Skeletal muscle satellite cell (primary cell): Measurements from ENCODE around the gene KLF5.
A peak's percentile ranks its signal among the peaks of the same experiment; 100 is the strongest.

Source experiments
- H3K27me3 ChIP-seq: 2 replicates; pipeline ENCODE4 v1.7.0; 2013; ENCODE audit warnings: low read length; ENCODE audit not compliant: control insufficient read depth, insufficient read depth
- H3K36me3 ChIP-seq: 2 replicates; pipeline ENCODE4 v1.7.0; 2013; ENCODE audit warnings: mild to moderate bottlenecking, control low read depth, low read length; ENCODE audit not compliant: insufficient read depth
- H3K4me1 ChIP-seq: 2 replicates; pipeline ENCODE4 v1.7.0; 2013; ENCODE audit warnings: low read length; ENCODE audit not compliant: control insufficient read depth, insufficient read depth
- H3K4me2 ChIP-seq: 2 replicates; pipeline ENCODE4 v1.7.0; 2013; ENCODE audit warnings: mild to moderate bottlenecking, low read length
- H3K4me3 ChIP-seq: 2 replicates; pipeline ENCODE4 v1.7.0; 2013; ENCODE audit warnings: low read length
- H3K9ac ChIP-seq: 2 replicates; pipeline ENCODE4 v1.7.0; 2013; ENCODE audit warnings: mild to moderate bottlenecking, low read depth, low read length, moderate library complexity
- H3K9me3 ChIP-seq: replicated peaks from 2 replicates; pipeline ENCODE4 v1.7.0; 2013; ENCODE audit warnings: mild to moderate bottlenecking, control low read depth, low read length

The KLF5 gene

DNA sequence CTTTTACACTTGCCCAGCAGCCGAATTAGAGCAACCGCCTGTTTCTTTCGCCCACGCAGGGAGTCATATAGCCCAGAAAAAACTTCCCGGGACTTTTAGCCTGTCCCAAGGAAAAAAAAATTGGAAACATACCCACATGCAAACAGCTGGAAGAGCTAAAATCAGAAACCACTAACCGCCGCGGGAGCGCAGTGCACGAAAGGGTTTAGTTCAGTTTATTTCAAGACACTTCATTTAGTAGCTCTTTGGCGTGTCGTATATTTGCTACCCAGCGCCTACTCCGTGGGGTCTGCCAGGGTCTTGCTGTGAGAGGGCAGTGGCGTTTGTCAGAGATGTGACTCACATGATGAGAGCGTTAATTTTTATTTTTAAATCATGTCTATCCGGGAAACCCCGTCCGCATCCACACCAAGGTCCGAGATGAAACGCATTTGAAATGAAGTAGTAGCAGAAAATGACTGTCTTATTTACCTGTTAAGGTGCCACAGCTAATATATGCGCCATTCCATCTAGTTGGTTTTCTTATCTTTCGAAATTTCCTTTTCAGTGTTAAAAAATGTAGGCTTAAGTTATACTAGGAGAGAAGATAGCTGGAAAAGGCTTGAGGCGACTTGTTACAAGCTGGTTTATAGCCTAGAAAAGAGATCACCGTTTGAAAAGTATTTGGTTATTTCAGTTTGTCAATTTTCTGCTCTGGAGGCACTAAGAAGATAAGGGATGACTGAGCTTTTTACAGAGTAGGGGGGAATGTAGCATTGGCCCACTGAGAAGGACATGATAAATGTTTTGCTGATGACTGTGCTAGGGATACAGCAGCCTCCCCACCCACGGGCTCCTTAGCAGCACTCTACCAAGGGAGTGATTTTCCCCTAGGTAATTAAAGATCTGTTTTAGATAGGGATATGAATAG, 1.7 kb downstream of the KLF5 start:
- Histone ChIP-seq H3K4me2 (peak overlapping the region; percentile 81), H3K27me3 (no peaks in the 10 kb centered on the region), H3K4me3 (peak overlapping the region; percentile 77), H3K9ac (peak overlapping the region; percentile 90), H3K4me1 (peaks cover 37% of the 10 kb centered on the region), H3K36me3 (peaks cover 31% of the 10 kb centered on the region), H3K9me3 (no peaks in the 10 kb centered on the region)

DNA sequence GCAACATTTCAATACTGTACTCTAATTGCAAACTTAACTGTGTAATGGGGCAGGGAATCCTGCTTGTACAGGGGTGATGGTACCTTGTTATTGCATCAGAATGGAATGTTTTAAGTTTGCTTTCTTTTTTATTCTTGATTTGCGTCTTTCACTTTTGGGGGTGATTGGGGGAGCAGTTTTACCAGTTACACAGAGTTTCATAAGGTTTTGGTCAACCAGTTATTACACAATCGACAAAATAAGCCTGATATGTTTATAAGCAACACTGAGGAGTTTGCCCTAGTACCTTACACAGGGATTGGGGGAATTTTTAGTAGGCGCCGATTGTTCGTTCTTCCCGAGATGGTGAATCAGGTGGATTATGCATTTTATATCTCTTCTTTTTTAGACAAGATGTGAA, 2.7 kb downstream of the KLF5 start:
- peaks cover 27% of the 10 kb centered on the region for H3K4me1 ChIP-seq
- H3K36me3 ChIP-seq = peaks cover 39% of the 10 kb centered on the region
- no peaks in the 10 kb centered on the region for H3K27me3 ChIP-seq
- peak overlapping the region; percentile 81 for H3K4me2 ChIP-seq
- H3K4me3 ChIP-seq = peak overlapping the region; percentile 77
- H3K9me3 ChIP-seq = no peaks in the 10 kb centered on the region
- H3K9ac ChIP-seq = peak overlapping the region; percentile 90

DNA sequence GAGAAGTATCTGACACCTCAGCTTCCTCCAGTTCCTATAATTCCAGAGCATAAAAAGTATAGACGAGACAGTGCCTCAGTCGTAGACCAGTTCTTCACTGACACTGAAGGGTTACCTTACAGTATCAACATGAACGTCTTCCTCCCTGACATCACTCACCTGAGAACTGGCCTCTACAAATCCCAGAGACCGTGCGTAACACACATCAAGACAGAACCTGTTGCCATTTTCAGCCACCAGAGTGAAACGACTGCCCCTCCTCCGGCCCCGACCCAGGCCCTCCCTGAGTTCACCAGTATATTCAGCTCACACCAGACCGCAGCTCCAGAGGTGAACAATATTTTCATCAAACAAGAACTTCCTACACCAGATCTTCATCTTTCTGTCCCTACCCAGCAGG, 3.1 kb downstream of the KLF5 start:
- H3K9me3 ChIP-seq = no peaks in the 10 kb centered on the region
- no peaks in the 10 kb centered on the region for H3K27me3 ChIP-seq
- H3K4me3 ChIP-seq = peak overlapping the region; percentile 77
- H3K4me2 ChIP-seq = peak overlapping the region; percentile 81
- H3K4me1 ChIP-seq = peaks cover 26% of the 10 kb centered on the region
- peaks cover 43% of the 10 kb centered on the region for H3K36me3 ChIP-seq
- peak overlapping the region; percentile 90 for H3K9ac ChIP-seq

GRCh38 chr13:73062468-73062867, 3.7 kb downstream of the KLF5 start:
- Histone ChIP-seq H3K4me3 (peak overlapping the region; percentile 77), H3K9ac (no peak overlapping the region)

GRCh38 chr13:73063166-73063565, 4.4 kb downstream of the KLF5 start:
- Histone ChIP-seq H3K4me3 (no peak overlapping the region), H3K4me2 (peak overlapping the region; percentile 12), H3K9me3 (no peaks in the 10 kb centered on the region), H3K4me1 (peaks cover 23% of the 10 kb centered on the region), H3K36me3 (peaks cover 53% of the 10 kb centered on the region), H3K9ac (no peak overlapping the region), H3K27me3 (no peaks in the 10 kb centered on the region)

More at GRCh38 chr13:73062468-73062867, 3.7 kb downstream of the KLF5 start:
- Histone ChIP-seq H3K36me3 (peaks cover 49% of the 10 kb centered on the region), H3K4me1 (peaks cover 26% of the 10 kb centered on the region), H3K9me3 (no peaks in the 10 kb centered on the region), H3K27me3 (no peaks in the 10 kb centered on the region), H3K4me2 (peak overlapping the region; percentile 81)

DNA sequence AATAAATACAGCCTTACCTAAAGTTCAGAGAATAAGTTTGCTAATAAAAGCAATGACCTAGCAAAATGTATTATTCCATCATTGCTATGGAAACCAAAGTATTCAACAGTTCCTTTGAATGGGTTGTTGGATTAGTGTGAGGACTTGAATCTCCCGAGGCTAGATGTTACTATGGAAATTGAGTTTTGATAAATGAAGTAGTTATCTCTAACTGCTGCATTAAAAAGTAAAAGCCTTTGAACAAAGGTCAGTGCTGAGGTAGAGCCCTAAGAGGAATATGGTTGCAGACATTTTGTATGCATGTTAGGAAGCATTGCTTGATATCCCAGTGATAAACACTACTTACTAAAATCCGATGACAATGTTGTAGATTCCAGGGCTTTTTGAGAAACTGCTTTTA, 6.2 kb downstream of the KLF5 start:
- Histone ChIP-seq H3K36me3 (peaks cover 55% of the 10 kb centered on the region), H3K27me3 (no peaks in the 10 kb centered on the region), H3K4me2 (no peak overlapping the region), H3K4me3 (no peak overlapping the region), H3K4me1 (peaks cover 32% of the 10 kb centered on the region), H3K9me3 (no peaks in the 10 kb centered on the region), H3K9ac (no peak overlapping the region)

- no peak overlapping the region for H3K4me2 ChIP-seq
- H3K4me3 ChIP-seq = no peak overlapping the region
- no peaks in the 10 kb centered on the region for H3K27me3 ChIP-seq
- peaks cover 55% of the 10 kb centered on the region for H3K36me3 ChIP-seq
- no peak overlapping the region for H3K9ac ChIP-seq
- no peaks in the 10 kb centered on the region for H3K9me3 ChIP-seq
- H3K4me1 ChIP-seq = peaks cover 33% of the 10 kb centered on the region
Measured at GRCh38 chr13:73065665-73066340, 7.0 kb downstream of the KLF5 start.

- no peaks in the 10 kb centered on the region for H3K9me3 ChIP-seq
- no peak overlapping the region for H3K9ac ChIP-seq
- H3K36me3 ChIP-seq = peaks cover 34% of the 10 kb centered on the region
- H3K4me2 ChIP-seq = no peak overlapping the region
- no peaks in the 10 kb centered on the region for H3K27me3 ChIP-seq
- peaks cover 36% of the 10 kb centered on the region for H3K4me1 ChIP-seq
- H3K4me3 ChIP-seq = no peak overlapping the region
Measured at GRCh38 chr13:73069206-73069805, 10.5 kb downstream of the KLF5 start.

DNA sequence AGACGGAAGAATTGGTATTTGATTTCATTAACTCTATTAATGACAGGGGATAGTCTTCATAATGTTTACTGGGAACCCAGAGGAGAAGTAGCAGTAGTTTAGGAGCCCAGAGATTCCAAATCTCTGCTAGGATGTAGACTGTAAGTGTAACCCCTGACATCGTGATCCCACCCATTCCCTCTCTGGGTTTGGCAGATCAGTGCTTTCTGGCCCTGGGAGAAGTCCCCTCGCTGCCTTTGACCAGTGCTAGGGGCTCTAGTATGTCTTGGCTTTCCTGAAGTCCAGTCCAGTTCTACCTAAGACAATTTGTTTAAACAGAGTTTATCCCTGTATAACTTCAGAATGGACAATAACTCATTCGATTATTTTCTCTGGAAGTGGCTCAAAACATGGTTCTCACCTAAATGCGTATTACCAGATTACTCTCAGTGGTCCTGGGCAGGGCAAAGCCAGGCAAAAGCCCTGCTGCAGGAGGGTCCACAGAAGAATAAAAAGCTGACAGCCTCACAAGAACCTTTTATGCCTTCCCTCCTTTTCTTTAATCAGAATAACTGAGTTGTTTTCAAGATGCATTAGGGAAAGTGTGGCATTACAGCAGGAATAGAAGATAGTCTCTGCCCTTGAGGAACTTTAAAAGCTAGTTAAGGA, 11.8 kb downstream of the KLF5 start:
- Histone ChIP-seq H3K27me3 (no peaks in the 10 kb centered on the region), H3K4me1 (peaks cover 48% of the 10 kb centered on the region), H3K9ac (no peak overlapping the region), H3K36me3 (peaks cover 27% of the 10 kb centered on the region), H3K4me2 (no peak overlapping the region), H3K9me3 (no peaks in the 10 kb centered on the region), H3K4me3 (no peak overlapping the region)

- H3K4me1 ChIP-seq = peaks cover 51% of the 10 kb centered on the region
- H3K4me3 ChIP-seq = peak overlapping the region; percentile 1
- no peaks in the 10 kb centered on the region for H3K27me3 ChIP-seq
- H3K9me3 ChIP-seq = no peaks in the 10 kb centered on the region
- peak overlapping the region; percentile 75 for H3K4me2 ChIP-seq
- H3K9ac ChIP-seq = peak overlapping the region; percentile 12
- H3K36me3 ChIP-seq = peaks cover 24% of the 10 kb centered on the region
Measured at GRCh38 chr13:73072239-73072900, 13.6 kb downstream of the KLF5 start.
